Measurements from ENCODE around the gene BMF.

The BMF gene

DNA sequence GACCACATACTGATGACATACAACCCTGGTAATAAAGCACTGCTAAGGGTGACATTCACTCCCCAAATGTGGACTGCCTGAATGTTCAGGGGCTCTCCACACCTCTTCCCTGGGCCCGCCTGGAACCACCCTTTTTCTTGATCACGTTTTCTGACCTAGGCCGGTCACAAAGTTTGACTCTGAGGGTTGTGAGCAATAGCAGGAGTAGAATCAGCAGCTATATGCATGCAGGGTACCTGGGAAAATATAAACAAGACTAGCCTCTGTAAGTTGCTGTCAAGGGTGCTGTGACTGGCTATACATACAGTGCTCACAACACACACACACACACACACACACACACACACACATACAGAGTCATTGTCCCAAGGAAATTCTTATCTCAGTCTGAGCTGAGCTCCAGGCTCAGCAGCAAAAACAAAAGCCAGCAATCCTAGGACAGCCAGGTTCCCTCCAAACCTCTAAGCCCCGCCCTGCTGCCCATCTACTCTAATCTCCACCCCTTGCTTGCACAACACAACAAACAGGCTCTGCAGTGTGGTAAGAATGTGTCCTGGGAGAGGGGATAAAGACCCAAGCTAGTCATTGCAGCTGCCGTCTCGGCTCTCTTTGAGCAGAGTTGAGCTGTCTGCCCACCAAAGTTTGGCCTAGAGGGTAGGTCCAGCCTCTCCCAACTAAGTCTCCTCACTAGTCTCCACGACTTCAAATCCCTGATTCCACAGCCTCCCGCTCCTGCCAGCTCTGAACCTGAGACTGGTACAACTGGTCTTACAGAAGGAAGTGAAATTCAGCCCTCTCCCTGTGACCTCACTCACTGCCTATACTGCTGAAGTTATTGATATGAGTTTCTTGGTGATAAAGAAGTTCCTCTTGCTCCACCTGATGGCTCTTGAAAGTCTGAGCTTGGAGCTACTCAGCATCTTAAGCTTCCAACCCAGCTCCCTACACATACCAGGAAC lies 2.2 kb downstream of the BMF start:
- Histone ChIP-seq H3K27ac (replicated peaks) (peak overlapping the region; percentile 78), H3K27me3 (ENCODE audit: insufficient read depth, poor library complexity, severe bottlenecking) (no peaks in the 10 kb centered on the region), H3K4me3 (replicated peaks; ENCODE audit: insufficient read depth, low read length) (peak overlapping the region; percentile 28)
- peak; percentile 85 to 96 for DNase-seq (ENCODE audit: low read depth in 1 of 2, low spot score in 1 of 2)
- TF ChIP-seq GABPA (IDR thresholded peaks at IDR 0.05; ENCODE audit: low read depth) (no peak), SPI1 (IDR thresholded peaks at IDR 0.05; ENCODE audit: borderline replicate concordance, low read depth) (peak; percentile 56; the same call in 1 of the 2 replicates), POLR2AphosphoS5 (IDR thresholded peaks at IDR 0.05; ENCODE audit: low read depth) (peak; percentile 79)
- TF ChIP-seq, protein P1, sequence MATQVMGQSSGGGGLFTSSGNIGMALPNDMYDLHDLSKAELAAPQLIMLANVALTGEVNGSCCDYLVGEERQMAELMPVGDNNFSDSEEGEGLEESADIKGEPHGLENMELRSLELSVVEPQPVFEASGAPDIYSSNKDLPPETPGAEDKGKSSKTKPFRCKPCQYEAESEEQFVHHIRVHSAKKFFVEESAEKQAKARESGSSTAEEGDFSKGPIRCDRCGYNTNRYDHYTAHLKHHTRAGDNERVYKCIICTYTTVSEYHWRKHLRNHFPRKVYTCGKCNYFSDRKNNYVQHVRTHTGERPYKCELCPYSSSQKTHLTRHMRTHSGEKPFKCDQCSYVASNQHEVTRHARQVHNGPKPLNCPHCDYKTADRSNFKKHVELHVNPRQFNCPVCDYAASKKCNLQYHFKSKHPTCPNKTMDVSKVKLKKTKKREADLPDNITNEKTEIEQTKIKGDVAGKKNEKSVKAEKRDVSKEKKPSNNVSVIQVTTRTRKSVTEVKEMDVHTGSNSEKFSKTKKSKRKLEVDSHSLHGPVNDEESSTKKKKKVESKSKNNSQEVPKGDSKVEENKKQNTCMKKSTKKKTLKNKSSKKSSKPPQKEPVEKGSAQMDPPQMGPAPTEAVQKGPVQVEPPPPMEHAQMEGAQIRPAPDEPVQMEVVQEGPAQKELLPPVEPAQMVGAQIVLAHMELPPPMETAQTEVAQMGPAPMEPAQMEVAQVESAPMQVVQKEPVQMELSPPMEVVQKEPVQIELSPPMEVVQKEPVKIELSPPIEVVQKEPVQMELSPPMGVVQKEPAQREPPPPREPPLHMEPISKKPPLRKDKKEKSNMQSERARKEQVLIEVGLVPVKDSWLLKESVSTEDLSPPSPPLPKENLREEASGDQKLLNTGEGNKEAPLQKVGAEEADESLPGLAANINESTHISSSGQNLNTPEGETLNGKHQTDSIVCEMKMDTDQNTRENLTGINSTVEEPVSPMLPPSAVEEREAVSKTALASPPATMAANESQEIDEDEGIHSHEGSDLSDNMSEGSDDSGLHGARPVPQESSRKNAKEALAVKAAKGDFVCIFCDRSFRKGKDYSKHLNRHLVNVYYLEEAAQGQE (IDR thresholded peaks at IDR 0.05; ENCODE audit: insufficient replicate concordance, low read depth), result peak; percentile 18

DNA sequence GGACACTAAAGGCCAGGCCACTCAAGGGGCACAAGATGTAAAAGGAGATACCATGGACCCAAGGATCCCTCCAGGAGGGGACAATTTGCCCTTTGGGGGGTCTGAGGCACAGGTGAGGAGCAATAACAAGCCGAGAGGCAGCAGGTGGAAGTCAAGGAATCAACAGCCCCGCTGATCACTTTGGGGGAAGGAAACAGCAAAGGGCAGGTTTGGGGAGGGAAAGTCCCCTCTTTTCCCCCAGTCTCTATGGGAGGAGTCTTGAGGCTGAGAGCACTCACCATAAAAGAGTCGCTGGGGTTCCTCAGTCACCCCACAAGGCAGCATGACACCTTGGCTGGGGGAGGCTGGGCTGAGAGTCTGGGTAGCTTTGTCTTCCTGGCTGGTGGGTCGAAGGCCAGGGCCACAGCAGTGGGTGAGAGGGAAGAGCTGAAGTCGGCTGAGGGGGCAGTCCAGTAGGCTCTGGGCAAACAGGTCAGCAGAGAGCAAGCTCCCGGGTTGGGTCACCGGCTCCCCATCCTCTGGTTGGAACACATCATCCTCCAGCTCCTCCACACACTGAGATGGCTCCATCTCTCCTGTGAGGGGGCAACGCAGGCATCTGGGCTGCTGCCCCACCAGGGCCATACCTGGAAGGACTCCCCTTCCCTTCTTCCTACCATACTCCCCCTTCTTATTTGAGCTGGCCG lies 3.0 kb downstream of the BMF start:
- Histone ChIP-seq H3K4me3 (replicated peaks; ENCODE audit: insufficient read depth, low read length) (peak overlapping the region; percentile 1; the same call in 1 of the 2 replicates), H3K27me3 (ENCODE audit: insufficient read depth, poor library complexity, severe bottlenecking) (no peaks in the 10 kb centered on the region), H3K27ac (replicated peaks) (peak overlapping the region; percentile 78)
- TF ChIP-seq, protein P1 (IDR thresholded peaks at IDR 0.05; ENCODE audit: insufficient replicate concordance, low read depth), result no peak
- no peak for TF ChIP-seq POLR2AphosphoS5 (IDR thresholded peaks at IDR 0.05; ENCODE audit: low read depth)
- TF ChIP-seq SPI1 (IDR thresholded peaks at IDR 0.05; ENCODE audit: borderline replicate concordance, low read depth), result no peak
- no peak for TF ChIP-seq GABPA (IDR thresholded peaks at IDR 0.05; ENCODE audit: low read depth)
- TF ChIP-seq, protein P2, sequence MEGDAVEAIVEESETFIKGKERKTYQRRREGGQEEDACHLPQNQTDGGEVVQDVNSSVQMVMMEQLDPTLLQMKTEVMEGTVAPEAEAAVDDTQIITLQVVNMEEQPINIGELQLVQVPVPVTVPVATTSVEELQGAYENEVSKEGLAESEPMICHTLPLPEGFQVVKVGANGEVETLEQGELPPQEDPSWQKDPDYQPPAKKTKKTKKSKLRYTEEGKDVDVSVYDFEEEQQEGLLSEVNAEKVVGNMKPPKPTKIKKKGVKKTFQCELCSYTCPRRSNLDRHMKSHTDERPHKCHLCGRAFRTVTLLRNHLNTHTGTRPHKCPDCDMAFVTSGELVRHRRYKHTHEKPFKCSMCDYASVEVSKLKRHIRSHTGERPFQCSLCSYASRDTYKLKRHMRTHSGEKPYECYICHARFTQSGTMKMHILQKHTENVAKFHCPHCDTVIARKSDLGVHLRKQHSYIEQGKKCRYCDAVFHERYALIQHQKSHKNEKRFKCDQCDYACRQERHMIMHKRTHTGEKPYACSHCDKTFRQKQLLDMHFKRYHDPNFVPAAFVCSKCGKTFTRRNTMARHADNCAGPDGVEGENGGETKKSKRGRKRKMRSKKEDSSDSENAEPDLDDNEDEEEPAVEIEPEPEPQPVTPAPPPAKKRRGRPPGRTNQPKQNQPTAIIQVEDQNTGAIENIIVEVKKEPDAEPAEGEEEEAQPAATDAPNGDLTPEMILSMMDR (IDR thresholded peaks at IDR 0.05; ENCODE audit: insufficient read depth, low read length), result no peak
- DNase-seq (ENCODE audit: low read depth in 1 of 2, low spot score in 1 of 2), result no peak

DNA sequence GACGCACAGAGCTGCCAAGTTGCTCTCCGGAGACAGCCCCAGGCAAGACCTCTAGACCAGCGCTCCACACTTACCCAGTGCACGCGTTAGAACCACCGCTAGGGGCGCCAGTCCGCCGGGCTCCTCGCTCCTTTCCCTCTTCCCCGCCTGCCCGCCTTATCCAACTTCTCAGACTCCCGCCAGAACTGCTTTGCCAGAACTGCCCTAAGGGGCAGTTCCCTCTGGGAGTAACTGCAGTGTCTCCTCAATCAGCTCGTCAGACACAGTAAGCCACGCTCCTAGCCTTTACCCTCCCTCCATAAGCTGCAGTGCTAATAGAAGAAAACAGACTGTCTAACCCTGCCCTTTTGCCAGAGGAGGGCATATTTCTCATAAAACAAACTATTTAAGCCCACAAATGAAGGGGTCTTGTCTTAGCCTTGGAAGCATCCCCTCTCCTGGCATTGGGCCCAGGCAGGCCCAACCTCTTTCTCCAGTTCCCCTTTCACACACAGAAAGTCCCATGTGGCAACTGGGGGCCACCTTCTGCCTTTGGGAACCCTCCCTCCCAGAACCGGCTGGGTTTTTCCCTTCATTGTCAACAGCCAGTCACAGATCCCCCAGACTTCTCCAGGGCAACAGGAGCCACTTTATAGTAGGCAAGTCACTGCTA lies 3.7 kb downstream of the BMF start:
- Histone ChIP-seq H3K27ac (replicated peaks) (peak overlapping the region; percentile 78), H3K4me3 (replicated peaks; ENCODE audit: insufficient read depth, low read length) (peak overlapping the region; percentile 1; the same call in 1 of the 2 replicates)
- no peak for TF ChIP-seq GABPA (IDR thresholded peaks at IDR 0.05; ENCODE audit: low read depth)
- TF ChIP-seq SPI1 (IDR thresholded peaks at IDR 0.05; ENCODE audit: borderline replicate concordance, low read depth), result peak; percentile 91
- TF ChIP-seq, protein P2 (IDR thresholded peaks at IDR 0.05; ENCODE audit: insufficient read depth, low read length), result peak; percentile 92
- TF ChIP-seq, protein P1 (IDR thresholded peaks at IDR 0.05; ENCODE audit: insufficient replicate concordance, low read depth), result no peak
- peak; percentile 44; the same call in 1 of the 2 replicates for TF ChIP-seq POLR2AphosphoS5 (IDR thresholded peaks at IDR 0.05; ENCODE audit: low read depth)

More for the DNA sequence above, 3.7 kb downstream of the BMF start:
- H3K27me3 ChIP-seq (ENCODE audit: insufficient read depth, poor library complexity, severe bottlenecking), result no peaks in the 10 kb centered on the region
- peak; percentile 79 to 89 for DNase-seq (ENCODE audit: low read depth in 1 of 2, low spot score in 1 of 2)
